GM12892 (cell line): ENCODE data around the gene TCFL5.

Experiments used
- POLR2A ChIP-seq: IDR thresholded peaks from 2 replicates; pipeline ENCODE4 v1.6.1; 2011; ENCODE audit warnings: low read depth, low read length, control low read depth
- TAF1 ChIP-seq: IDR thresholded peaks from 2 replicates; pipeline ENCODE4 v1.6.1; 2011; ENCODE audit warnings: low read depth, mild to moderate bottlenecking, control low read depth, low read length, borderline replicate concordance

- TF ChIP-seq POLR2A (no peak), TAF1 (no peak)
Measured at GRCh38 chr20:62844182-62844581, 17.4 kb downstream of the TCFL5 start.
